Activated CD4-positive, alpha-beta T cell treated with anti-CD3 and anti-CD28 coated beads, Interleukin-2, amount 50 U/mL, for 48 hours (primary cell): Measurements from ENCODE around the gene IL13RA2.

ENCODE experiments used
- DNase-seq, 2 experiments: peaks; one replicate each; pipeline ENCODE4 v3.0.0-alpha.2; 2020

Gene IL13RA2

GRCh38 chrX:115017455-115017854 lies at the start of gene IL13RA2:
TSS of gene IL13RA2 (minus strand) at chrX:115017616. CDS start at chrX:115017269, 347 bp downstream.
- DNase-seq: no peak

GRCh38 chrX:115065304-115065703 lies 47.9 kb upstream of the IL13RA2 start:
- no peak for DNase-seq

DNA sequence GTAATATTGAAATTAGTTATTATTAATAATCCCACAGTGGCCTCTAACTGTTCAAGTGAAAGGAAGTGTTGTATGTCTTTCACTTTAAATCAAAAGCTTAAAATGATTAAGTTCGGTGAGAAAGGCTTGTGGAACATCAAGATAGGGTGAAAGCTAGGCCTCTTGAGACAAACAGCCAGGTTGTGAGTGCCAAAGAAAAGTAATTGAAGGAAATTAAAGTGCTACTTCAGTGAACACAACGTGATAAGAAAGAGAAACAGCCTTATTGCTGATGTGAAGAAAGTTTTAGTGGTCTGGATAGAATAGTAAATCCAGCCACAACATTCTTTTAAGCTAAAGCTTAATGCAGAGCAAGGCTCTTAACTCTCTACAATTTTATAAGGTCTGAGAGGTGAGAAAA lies 42.6 kb upstream of the IL13RA2 start:
- DNase-seq: no peak

- no peak for DNase-seq
Measured at GRCh38 chrX:115058276-115058675, 40.9 kb upstream of the IL13RA2 start.

DNA sequence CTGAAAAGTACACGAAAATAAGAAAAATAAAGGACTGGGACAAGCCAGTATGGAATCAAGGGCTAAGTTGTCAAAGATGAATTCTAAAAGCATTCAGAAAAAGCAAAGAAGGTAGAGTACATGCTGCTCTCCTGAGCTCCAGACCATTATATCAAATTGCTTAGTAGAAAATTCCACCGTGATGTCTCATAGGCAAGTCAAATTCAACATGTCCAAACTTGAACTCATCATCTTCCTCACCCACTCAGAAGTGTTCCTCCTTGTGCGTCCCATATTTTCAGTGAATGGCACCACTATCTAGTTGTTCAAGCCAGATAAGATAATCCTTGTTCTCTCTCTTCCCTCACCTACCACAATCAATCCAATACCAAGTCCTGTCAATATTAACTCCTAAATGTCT lies 37.5 kb upstream of the IL13RA2 start:
- DNase-seq: no peak

GRCh38 chrX:115053223-115053622 lies 35.8 kb upstream of the IL13RA2 start:
- no peak for DNase-seq

GRCh38 chrX:115047715-115048114 lies 30.3 kb upstream of the IL13RA2 start:
- DNase-seq: no peak

- no peak for DNase-seq
Measured at GRCh38 chrX:115047181-115047580, 29.8 kb upstream of the IL13RA2 start.

- no peak for DNase-seq
Measured at GRCh38 chrX:115040417-115040816, 23.0 kb upstream of the IL13RA2 start.

DNA sequence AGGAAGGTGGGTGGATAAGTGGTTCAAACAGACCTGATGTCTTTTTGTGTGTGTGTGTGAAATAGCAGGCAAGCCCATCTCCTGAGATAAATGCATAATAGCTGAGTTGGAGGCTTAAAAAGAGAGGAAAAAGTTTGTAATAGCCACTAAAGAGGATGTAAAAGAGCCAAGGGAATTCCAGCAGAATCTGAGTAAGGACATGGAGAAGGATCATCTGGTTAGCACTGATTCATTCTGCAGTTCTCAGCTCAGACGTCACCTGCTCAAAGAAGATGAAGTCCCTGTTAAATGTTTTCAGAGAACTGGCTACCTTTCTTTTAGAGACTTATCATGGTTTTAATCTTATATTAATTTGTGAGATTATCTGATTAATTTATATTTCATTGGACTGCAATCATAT lies 21.0 kb upstream of the IL13RA2 start:
- DNase-seq: no peak

GRCh38 chrX:115036029-115036428 lies 18.6 kb upstream of the IL13RA2 start:
- DNase-seq: no peak

- no peak for DNase-seq
Measured at GRCh38 chrX:115031989-115032388, 14.6 kb upstream of the IL13RA2 start.

GRCh38 chrX:115030625-115031024 lies 13.2 kb upstream of the IL13RA2 start:
- DNase-seq: no peak

DNA sequence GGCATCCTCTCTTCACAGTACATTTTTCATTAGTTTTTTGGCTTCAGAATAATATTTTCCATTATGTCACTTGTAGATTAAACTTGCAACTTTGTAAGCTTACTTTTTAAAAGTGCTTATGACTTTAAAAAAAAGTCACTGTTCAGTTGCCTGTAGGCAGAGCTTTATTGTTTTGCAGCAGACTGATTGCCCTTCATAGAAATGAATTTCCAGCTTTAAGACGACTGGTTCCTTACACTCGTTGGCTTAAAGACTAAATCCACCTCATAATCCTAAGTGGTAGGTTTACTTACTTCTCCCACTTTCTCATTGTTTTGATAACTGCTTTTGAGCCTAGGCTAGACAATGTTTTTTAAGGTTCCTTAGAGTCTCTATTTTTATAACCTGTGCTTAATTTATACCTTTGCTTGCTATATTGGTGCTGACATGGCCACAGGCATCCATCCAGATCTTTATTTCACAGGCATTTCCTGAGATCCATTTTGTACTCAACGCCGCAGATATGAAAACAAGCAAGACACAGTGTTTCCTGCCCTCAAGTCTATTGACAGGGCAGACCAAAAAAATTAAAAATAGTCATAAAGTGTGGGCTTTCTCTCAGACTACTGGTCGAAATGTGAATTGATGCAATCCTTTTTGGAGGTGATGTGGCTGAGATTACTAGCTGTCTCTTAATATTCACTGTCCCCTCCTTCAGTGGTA lies 12.6 kb upstream of the IL13RA2 start:
- DNase-seq: no peak

DNA sequence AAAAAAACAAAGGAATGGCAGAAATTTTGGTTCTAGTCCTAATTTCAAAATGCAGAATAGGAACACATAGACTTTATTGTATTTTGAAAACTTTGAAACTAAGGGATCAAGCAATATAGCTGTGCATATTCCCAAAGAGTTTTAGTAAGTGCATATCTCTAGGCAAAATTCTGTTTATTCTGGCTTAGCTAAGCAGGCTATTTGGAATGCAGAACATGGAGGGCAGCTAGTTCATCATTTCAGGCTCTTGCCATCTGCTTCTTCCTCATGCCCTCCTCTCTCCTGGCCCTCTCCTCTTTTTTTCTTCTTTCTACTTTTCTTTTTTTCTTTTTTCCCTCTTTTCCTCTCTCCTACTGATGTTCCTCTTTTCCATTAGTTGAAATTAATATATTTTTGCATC lies 12.0 kb upstream of the IL13RA2 start:
- DNase-seq: no peak

- DNase-seq: no peak
Measured at GRCh38 chrX:115023811-115024210, 6.4 kb upstream of the IL13RA2 start.

DNA sequence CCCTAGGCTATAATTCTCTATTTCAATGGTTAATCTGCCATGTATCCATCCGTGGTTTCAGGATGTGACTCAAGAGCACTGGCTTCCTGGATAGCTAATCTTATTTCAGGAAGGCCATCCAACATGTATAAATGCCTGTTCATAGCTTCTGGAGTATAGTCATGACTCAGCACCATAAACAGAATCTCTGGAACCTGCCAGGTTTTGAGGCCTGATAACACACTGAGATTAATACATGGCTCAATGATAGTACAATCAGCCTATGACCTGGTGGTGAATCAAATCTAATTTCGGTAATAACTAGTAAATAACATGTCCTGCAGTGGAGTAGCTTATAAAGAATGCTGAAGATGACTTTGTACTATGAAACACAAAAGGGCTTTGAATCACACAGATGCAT lies 5.7 kb upstream of the IL13RA2 start:
- no peak for DNase-seq

DNA sequence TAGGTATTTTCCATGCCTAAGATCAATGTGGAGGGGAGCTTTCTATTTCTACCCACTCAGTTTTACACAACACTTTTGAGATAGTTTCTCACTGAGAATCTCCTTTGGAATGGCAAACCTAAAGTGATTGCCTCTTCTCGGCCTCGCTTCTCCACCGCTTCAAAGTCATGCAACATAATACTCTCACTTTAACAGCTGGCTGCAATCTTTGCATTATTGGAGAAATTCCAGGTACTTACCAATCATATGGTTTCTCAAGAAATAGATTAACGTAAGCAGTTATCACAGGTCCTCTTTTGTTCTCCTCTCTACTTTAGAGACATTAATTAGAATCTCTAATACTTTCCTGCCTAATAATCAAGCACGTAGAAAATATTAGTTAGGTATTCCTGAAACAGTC lies 3.7 kb upstream of the IL13RA2 start:
- no peak for DNase-seq

DNA sequence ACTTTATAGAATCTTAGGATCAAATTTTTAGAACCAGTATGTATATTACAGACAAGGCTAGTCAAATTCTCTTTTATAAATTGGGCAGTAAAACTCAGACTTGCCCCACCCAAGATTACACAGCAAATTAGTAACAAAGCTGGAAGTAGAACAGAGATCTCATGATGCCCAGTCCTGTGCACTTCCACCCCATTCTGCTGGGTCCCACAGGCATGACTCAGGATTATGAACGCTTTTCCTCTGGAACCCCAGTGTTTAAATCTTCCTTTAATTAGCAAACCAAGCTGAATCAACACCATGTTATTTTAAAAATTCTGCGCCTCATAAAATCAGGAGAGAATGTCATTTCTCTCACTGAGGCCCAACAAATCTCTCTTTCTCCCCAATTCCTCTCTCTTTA lies 1.5 kb upstream of the IL13RA2 start:
- DNase-seq: no peak

GRCh38 chrX:115018040-115018647 lies 728 bp upstream of the IL13RA2 start:
- DNase-seq: peak in 1 of 2 experiments; percentile 2

DNA sequence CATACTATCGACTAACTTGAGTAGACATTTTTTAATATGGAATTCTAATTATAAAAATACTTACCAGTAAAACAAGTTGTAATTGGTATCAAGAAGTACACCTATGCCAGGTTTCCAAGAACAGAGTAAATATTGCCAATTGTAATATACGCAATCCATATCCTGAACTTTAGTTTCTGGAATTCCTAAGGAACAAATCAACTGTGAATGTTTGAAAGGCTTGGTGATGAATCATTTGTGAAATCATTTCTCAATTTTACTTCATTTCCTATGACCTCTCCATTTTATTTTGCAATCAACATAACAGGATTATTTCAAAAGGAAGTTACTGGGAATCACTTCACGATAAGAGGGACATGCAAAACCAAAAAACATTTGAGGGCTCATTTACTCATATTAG lies 3.7 kb downstream of the IL13RA2 start:
- no peak for DNase-seq

DNA sequence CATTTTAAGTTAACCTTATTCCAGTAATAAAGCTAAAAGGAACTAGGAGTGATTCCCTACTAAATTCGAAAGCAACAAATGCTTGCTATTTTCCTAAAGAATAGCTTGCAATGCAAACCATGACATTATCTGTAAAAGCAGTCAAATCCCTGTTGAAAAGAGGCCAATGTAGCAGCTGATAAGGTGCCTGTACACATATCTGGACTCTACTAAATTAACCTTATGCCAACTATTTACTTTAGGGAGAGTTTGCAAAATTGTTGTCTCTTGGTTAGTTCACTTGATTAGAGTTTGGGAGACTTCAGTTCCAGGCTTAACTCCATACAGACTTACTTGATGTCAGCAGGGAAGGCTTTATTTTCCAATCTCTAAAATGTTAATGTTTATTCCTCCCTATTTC lies 6.0 kb downstream of the IL13RA2 start:
- no peak for DNase-seq

- DNase-seq: no peak
Measured at GRCh38 chrX:114999906-115000305, 17.5 kb downstream of the IL13RA2 start.

GRCh38 chrX:114997779-114998178 lies 19.6 kb downstream of the IL13RA2 start:
- DNase-seq: no peak
